Measurements from ENCODE around the gene ADORA1. TPM values are rescaled to one million over a fixed set of nuclear protein-coding genes. Genes with fewer than 3 reads are reported as not detected.
A peak's percentile ranks its signal among the peaks of the same experiment; 100 is the strongest.

ADORA1 gene
- polyA plus RNA-seq, 5 donors, result 2.4 to 17.2 (median 12.3) TPM

GRCh38 chr1:203091761-203092330, 35.7 kb upstream of the ADORA1 start:
- no peak for DNase-seq

GRCh38 chr1:203093754-203094410, 33.6 kb upstream of the ADORA1 start:
- DNase-seq, result no peak

GRCh38 chr1:203095061-203095690, 32.4 kb upstream of the ADORA1 start:
- DNase-seq, result no peak

GRCh38 chr1:203096566-203096965, 31.0 kb upstream of the ADORA1 start:
- DNase-seq, result no peak

- DNase-seq, result no peak
Observed at GRCh38 chr1:203097001-203097400, 30.5 kb upstream of the ADORA1 start.

GRCh38 chr1:203098445-203098844, 29.1 kb upstream of the ADORA1 start:
- DNase-seq, result no peak

- DNase-seq, result no peak
Observed at GRCh38 chr1:203098914-203099520, 28.5 kb upstream of the ADORA1 start.

GRCh38 chr1:203099805-203100515, 27.6 kb upstream of the ADORA1 start:
- no peak for DNase-seq

GRCh38 chr1:203100516-203100869, 27.0 kb upstream of the ADORA1 start:
- DNase-seq, result no peak

- no peak for DNase-seq
Observed at GRCh38 chr1:203101813-203102634, 25.5 kb upstream of the ADORA1 start.

GRCh38 chr1:203103216-203103615, 24.3 kb upstream of the ADORA1 start:
- DNase-seq, result no peak

GRCh38 chr1:203103829-203104495, 23.6 kb upstream of the ADORA1 start:
- no peak for DNase-seq

GRCh38 chr1:203104789-203105390, 22.6 kb upstream of the ADORA1 start:
- DNase-seq, result no peak

GRCh38 chr1:203112475-203112874, 15.1 kb upstream of the ADORA1 start:
- DNase-seq, result no peak

- no peak for DNase-seq
Observed at GRCh38 chr1:203113308-203113707, 14.2 kb upstream of the ADORA1 start.

- DNase-seq, result no peak
Observed at GRCh38 chr1:203114202-203114601, 13.3 kb upstream of the ADORA1 start.

- no peak for DNase-seq
Observed at GRCh38 chr1:203116091-203116820, 11.3 kb upstream of the ADORA1 start.

- DNase-seq, result peak; percentile 59 to 61
Observed at GRCh38 chr1:203117611-203118575, 9.6 kb upstream of the ADORA1 start.
